Measurements from ENCODE around the gene LRRC61.
"Not testable (repeated sequence)": the region's sequence is repeated elsewhere in the genome, so short reads cannot be mapped to it uniquely, and the experiment has no call there.

The LRRC61 gene

DNA sequence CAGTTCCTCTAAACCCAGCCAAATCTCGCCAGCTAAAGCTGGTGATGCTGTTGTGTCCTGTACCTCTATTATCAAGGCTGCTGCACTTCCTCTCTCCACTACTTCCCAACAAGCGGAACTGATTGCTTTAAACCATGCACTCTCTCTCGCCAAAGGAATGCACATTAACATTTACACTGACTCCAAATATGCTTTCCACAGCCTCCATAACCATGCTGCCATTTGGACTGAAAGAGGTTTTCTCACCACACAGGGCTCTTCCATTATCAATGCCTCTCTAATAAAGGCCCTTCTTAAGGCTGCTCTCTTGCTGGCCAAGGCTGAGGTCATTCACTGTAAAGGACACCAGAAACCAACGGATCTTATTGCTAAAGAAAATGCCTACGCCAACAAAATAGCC is 11.4 kb upstream of the LRRC61 start:
- H3K4me3 ChIP-seq (ENCODE audit: low read depth, low read length), result no peak overlapping the region
- DNase-seq (ENCODE audit: low read depth), result no peak
- no peak for TF ChIP-seq CTCF (IDR thresholded peaks at IDR 0.05; ENCODE audit: low read depth, low read length, missing control alignments)

DNA sequence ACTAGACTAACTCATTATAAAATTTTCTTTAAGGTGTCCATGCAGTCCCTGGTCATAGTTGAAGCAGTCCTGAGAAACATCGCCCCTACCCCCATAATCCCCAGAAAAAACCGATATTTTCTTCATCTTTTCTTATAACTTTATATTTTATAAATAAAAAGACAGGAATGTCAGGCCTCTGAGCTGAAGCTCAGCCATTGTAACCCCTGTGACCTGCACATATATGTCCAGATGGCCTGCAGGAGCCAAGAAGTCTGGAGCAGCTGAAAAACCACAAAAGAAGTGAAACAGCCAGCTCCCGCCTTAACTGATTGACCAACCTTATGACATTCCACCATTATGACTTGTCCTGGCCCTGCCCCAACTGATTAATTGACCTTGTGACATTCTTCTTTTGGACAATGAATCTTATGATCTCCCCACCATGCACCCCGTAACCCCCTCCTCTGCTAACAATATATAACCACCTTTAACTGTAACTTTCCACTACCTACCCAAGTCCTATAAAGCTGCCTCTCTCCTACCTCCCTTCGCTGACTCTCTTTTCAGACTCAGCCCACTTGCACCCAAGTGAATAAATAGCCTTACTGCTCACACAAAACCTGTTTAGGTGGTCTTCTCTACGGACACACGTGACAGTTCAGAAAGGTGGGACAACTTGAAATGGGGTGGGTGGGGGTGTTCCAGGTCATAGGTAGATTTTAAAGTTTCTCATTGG is 10.3 kb upstream of the LRRC61 start:
- H3K4me3 ChIP-seq (ENCODE audit: low read depth, low read length); DNase-seq (ENCODE audit: low read depth): not testable (repeated sequence)

GRCh38 chr7:150313367-150313809 is 9.8 kb upstream of the LRRC61 start:
- TF ChIP-seq CTCF (IDR thresholded peaks at IDR 0.05; ENCODE audit: low read depth, low read length, missing control alignments), result no peak
- DNase-seq (ENCODE audit: low read depth), result no peak
- no peak overlapping the region for H3K4me3 ChIP-seq (ENCODE audit: low read depth, low read length)

DNA sequence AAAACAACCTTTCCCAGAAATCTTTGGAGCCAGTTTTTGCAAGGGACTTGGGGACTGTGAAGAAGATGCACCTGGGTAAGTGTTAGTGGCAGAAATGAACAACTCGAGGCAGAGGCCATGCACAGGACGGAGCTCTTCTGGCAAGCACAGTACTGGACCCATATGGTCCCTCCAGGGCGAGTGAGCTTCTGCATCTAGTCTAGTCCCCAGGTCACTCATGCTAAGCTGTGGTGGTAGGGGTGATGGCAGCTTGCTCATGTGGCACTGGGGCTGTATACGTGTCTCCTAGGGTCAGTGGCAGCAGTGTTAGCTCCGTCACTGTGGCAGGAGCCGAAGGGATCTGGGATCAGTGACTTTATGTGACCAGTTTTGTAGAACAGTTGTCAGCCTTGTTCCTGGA is 9.3 kb upstream of the LRRC61 start:
- H3K4me3 ChIP-seq (ENCODE audit: low read depth, low read length), result no peak overlapping the region
- no peak for DNase-seq (ENCODE audit: low read depth)
- no peak for TF ChIP-seq CTCF (IDR thresholded peaks at IDR 0.05; ENCODE audit: low read depth, low read length, missing control alignments)

DNA sequence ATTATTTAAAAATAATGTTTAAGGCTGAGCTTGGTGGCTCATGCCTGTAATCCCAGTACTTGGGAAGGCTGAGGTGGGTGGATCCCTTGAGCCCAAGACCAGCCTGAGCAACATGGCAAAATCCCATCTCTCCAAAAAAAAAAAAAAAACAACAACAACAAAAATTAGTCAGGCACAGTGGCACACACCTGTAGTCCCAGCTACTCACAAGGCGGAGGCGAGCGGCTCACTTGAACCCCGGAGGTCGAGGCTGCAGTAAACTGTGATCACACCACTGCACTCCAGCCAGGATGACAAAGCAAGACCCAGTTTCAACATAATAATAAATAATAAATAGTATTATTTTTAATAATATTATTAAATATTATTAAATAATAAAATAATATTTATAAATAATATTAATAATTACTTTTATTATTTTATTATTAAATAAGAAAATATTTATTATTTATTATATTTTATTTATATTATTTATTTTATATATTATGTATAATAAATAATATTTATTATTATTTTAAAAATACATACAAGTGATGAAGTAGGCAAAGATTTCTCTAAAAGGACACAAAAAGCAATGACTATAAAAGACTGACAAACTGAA is 8.4 kb upstream of the LRRC61 start:
- no peak overlapping the region for H3K4me3 ChIP-seq (ENCODE audit: low read depth, low read length)
- TF ChIP-seq CTCF (IDR thresholded peaks at IDR 0.05; ENCODE audit: low read depth, low read length, missing control alignments), result no peak
- DNase-seq (ENCODE audit: low read depth), result no peak

DNA sequence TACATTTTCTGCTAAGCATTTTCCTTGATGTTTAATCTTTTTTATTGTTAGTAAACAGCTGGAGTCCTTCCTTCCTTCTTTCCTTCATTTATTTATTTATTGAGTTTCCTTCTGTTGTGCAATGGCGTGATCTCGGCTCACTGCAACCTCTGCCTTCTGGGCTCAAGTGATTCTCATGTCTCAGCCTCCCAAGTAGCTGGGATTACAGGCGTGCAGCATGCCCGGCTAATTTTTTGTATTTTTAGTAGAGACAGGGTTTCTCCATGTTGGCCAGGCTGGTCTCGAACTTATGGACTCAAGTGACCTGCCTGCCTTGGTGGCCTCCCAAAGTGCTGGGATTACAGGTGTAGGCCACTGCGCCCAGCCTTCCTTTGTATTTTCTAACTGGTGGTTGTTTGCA is 6.2 kb upstream of the LRRC61 start:
- H3K4me3 ChIP-seq (ENCODE audit: low read depth, low read length); DNase-seq (ENCODE audit: low read depth): not testable (repeated sequence)

- H3K4me3 ChIP-seq (ENCODE audit: low read depth, low read length), result no peak overlapping the region
- no peak for TF ChIP-seq CTCF (IDR thresholded peaks at IDR 0.05; ENCODE audit: low read depth, low read length, missing control alignments)
- no peak for DNase-seq (ENCODE audit: low read depth)
Observed at GRCh38 chr7:150317748-150318444, 5.3 kb upstream of the LRRC61 start.

- H3K4me3 ChIP-seq (ENCODE audit: low read depth, low read length), result peak overlapping the region; percentile 91
- TF ChIP-seq CTCF (IDR thresholded peaks at IDR 0.05; ENCODE audit: low read depth, low read length, missing control alignments), result no peak
- DNase-seq (ENCODE audit: low read depth), result no peak
Observed at GRCh38 chr7:150321788-150322113, 1.4 kb upstream of the LRRC61 start.
